GM12874 (cell line): Measurements from ENCODE around the gene TBC1D1.

Experiments used
- TF ChIP-seq, protein P1 (sequence below): IDR thresholded peaks from 2 replicates; pipeline ENCODE4 v1.5.1; 2011; ENCODE audit warnings: low read depth, mild to moderate bottlenecking, control low read depth, low read length, moderate library complexity; ENCODE audit not compliant: insufficient read depth

The TBC1D1 gene

DNA sequence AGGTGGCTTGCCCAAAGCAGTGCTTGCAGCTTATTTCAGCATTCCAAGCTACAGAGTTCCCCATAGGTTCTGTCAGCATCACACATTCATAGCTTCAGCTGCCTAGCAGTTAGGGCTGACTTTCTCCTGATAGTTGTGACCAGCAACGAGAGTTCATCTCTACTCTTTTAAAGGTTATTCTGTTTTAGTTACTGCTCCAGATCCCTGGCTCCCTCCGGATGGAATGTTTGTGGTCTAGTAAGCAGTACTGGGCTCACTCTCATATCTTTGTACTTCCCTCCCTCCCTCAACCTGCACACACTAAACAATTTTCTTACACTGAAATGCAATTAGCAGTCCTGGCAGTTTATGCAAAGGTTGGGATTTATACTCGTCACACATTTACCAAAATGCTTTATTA lies 113.2 kb downstream of the TBC1D1 start:
- TF ChIP-seq, protein P1, sequence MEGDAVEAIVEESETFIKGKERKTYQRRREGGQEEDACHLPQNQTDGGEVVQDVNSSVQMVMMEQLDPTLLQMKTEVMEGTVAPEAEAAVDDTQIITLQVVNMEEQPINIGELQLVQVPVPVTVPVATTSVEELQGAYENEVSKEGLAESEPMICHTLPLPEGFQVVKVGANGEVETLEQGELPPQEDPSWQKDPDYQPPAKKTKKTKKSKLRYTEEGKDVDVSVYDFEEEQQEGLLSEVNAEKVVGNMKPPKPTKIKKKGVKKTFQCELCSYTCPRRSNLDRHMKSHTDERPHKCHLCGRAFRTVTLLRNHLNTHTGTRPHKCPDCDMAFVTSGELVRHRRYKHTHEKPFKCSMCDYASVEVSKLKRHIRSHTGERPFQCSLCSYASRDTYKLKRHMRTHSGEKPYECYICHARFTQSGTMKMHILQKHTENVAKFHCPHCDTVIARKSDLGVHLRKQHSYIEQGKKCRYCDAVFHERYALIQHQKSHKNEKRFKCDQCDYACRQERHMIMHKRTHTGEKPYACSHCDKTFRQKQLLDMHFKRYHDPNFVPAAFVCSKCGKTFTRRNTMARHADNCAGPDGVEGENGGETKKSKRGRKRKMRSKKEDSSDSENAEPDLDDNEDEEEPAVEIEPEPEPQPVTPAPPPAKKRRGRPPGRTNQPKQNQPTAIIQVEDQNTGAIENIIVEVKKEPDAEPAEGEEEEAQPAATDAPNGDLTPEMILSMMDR: no peak

DNA sequence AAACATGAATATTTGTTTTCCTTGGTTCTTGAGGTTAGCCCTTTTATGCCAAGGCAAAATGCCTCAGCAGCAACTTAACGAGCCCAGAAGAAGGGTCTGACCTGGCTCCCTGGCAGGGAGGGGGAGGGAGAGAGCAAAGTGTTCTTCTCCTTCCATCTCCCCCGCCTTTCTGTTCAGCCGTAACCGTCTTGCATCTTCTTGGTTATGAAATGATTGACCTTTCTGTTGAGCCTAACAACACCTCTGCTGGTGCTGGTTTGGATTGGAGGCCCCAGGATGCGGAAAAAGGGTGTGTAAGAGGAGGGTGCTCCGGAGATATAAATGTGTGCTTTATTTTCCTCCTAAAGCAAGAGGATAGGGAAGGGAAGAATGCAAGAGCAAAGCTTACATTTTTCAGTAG lies 114.0 kb downstream of the TBC1D1 start:
- TF ChIP-seq, protein P1: no peak

DNA sequence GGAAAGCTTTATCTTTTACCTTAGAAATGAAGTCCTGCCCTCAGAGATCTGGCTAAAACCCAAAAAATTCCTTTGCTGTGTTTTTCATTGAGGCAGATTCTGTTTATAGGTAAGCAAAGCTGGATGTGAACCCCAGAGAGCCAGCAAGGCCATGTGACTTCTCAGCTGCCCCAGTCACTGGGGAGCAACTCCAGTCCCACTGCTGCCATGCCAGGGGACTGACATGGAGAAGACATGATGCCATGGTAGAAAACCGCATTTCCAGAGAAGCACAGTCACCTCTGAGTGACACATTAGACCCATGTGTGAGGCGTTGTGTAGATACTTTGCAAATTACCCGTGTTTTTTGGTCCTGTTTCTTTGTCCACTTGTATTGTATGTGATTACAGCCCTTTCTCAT lies 114.8 kb downstream of the TBC1D1 start:
- TF ChIP-seq, protein P1: no peak

DNA sequence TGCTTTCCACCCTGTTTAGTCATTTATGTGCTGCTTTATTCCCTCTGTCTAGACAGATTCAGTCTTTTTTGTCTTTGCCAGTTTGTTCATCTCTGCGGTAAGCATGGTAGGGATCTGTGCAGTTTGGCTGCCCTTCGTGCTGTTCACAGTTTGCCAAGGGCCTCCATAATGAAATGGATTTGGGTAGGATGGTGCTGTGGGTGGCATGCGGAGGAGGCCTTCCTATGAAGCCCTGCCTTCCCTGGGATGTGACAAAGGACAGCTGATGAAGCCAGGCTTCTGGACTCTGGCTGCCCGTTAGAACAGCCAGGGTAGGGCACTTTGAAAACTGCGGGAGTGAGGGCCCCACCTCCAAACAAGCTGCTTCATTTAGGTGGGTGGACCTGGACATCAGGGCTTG lies 116.8 kb downstream of the TBC1D1 start:
- TF ChIP-seq, protein P1: no peak

DNA sequence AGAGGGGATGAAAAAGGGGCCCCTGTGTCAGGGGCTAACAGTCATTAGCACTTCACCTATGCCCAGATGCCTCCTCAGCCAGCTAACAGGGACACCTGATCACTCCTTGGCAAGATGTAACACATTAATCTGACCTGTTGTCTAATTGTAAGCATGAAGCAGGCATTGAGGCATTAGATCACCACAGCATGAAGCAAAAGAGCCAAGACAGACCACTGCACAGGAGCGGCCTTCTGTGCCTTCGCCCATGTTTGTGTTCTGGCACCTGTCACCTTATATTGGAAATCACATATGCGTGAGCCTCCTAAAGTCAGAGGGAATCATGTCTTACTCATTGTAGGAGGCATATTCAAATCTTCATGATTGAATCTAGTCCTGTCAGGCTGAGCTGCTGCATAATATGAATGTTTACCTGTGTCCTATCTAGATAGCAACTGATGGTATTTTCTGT lies 117.7 kb downstream of the TBC1D1 start:
- TF ChIP-seq, protein P1: no peak

DNA sequence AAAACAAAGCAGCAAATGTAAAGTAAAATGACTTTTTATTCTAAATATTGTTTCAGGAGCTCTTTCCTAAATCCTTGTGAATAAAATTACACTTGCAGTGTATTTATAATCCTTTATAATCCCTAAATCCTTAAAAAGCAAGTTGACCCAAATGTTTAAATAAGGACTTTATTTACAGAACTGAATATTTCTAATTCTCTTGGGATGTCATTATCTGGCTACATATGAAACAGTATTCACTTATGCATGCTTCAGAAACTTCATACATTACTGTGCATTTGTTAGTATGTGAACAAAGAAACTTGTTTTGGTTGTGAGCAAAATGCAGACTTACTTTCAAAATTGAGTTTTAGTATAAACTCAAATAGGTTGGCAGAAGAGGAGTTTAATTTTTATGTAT lies 118.5 kb downstream of the TBC1D1 start:
- TF ChIP-seq, protein P1: no peak

DNA sequence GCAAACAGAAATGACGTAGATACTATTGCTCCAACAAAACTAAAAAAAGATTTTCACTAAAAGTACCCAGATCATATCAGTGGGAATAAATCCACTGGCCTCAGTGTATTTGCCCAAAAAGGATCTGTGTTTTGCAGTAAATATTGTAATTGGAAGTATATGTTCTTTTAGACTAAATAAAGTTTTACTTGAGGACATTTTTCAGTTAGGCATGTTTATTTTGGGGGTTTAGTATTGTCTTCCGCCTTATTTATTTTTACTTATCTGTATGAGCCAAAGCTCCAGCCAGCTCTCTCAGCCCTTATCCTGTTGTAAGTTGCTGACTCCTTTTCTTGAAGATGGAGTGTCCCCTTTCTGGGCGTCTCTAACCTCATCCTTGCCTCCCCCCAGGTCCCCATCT lies 119.1 kb downstream of the TBC1D1 start:
- TF ChIP-seq, protein P1: no peak
